Cortex of kidney (tissue), 1 donor: ENCODE measurements around the gene ADPRHL1.
"Not testable (repeated sequence)": the region's sequence is repeated elsewhere in the genome, so short reads cannot be mapped to it uniquely, and the experiment has no call there.

Experiments used
- DNase-seq: peaks from one replicate; lab custom pipeline; 2025; lab: John Stamatoyannopoulos, UW

ADPRHL1 gene

DNA sequence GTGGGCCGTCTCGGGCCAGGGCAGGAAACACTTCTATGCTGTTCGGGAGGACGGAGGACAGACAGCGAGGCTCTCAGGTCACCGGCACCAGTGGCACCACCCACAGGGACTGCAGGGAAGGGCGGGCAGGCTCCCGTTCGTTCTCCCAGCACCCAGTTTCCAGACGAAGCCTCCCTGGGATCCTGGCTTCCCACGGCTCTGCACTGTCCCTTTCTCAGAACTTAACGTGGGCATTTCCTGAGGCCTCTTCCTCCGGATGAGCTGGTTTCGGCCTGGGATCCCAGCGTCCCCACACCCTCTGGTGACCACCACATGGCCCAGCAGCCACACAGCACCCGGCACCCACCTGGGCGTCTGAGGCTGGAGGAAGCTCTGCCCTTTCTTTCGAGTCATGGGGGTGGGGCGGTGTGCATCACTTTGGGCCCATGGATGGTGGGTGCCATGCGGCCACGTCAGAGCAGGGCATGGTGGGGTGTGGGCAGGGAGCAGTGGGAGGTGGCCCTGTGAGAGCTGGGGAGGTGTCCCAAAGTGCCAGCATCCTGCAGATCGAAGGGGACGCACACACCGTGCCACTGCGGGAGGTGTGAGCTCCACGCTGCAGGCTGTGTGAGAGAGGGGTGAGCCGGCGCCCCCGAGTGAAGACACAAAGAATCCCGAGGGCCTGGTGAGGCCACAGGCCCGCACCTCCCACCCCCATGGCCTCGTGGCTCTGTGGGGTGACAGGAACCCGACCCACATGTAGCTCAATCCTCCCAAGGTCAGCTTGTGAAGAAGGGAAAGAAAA lies 50.6 kb downstream of the ADPRHL1 start:
- no peak for DNase-seq

DNA sequence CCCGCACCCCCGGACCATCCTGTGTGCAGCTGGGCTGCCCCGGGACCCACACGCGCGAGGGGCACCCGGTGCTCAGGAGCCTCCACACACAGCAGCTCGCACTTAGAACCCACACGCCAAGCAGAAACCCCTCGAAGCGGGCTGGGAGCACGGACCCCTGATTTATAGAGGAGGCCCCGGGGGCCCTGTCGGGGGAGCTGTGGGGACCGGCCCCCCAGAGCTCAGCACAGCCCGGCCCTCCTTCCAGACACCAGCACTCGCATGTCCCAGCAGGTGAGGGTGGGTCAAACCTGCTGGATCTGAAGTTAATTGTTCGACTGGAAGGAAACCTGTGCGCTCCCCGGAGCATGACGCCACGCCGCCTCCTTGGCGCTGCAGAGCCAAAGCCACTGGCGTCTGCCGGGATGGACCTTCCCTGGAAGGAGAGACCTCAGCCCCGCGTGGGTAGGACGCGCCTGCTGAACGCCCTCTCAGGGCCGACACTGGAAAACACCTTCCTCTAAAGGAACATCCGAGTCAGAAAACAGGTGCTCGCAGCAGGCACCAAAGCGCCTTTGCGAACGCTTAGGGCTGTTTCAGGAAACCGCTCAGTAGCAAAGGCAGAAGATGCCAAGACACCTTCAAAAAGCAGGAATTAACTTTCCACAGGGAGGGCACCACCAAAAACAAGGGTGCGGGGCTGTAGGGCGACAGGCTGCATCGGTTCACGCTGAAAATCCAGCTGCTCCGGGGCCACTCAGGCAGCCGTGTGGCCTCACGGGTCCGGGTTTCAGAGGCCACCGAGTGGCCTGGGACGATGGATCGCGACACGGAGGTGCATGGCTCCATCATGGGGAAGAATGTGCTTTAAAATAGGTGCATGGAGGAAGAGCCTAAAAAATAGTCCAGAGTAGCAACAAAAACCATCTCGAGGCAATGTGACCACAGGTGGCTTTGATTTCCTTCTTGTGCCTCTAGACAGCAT lies 51.6 kb downstream of the ADPRHL1 start:
- DNase-seq: no peak

DNA sequence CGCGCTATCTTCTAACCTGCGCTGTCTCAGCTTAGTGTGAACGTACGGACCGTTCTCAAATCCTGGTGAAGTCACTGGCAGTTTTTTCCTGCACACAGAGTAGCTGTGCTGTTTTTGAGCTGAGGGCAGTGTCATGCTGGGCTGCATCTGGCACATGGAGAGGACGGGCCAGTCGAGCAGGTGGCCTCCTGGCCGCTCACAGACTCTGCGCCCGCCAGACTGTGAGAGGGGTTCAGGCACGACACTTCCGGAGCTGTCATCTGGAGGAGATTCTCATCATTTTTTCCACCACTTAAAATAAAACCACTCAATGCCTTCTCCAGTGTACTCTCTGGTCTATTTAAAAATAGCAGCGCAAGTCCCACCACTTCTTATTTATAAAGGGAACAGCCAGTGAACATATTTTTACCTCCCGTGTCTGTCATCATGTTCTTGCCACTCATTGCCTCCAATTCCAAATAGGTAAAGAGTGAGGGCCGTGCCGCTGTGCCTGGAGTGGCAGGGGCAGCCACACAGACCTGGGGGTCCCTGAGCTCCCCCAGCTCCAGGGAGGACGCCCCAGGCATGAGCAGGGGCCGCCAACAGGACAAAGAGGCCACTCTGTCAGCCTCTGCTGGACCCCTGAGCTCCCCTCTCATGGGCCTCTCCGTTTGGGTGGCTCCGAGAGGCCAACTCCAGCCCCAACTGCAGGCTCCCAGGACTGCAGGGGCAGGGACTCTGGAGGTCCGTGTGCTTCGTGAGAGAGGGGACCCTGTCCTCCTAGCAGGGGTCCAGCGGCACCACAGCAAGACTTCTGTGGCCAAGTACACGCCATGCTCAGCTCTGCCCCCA lies 52.5 kb downstream of the ADPRHL1 start:
- no peak for DNase-seq

DNA sequence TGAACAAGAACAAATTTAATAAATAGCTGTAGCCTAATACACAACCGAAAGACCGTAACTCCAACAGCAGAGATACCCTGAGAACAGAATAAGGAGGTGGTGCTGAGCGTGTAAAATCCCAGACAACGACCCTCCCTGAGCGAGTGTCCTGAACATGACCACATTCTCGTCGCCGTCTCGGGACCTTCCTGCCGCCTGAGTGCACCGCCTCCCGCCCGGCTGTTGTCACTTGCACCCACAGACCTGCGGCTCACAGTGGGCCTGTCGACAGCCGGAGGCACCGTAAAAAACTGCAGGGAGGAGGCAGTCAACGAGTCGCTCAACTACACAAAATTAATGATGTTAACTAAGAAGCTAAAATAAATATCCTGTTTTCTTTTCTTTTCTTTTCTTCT lies 53.5 kb downstream of the ADPRHL1 start:
- DNase-seq: no peak

DNA sequence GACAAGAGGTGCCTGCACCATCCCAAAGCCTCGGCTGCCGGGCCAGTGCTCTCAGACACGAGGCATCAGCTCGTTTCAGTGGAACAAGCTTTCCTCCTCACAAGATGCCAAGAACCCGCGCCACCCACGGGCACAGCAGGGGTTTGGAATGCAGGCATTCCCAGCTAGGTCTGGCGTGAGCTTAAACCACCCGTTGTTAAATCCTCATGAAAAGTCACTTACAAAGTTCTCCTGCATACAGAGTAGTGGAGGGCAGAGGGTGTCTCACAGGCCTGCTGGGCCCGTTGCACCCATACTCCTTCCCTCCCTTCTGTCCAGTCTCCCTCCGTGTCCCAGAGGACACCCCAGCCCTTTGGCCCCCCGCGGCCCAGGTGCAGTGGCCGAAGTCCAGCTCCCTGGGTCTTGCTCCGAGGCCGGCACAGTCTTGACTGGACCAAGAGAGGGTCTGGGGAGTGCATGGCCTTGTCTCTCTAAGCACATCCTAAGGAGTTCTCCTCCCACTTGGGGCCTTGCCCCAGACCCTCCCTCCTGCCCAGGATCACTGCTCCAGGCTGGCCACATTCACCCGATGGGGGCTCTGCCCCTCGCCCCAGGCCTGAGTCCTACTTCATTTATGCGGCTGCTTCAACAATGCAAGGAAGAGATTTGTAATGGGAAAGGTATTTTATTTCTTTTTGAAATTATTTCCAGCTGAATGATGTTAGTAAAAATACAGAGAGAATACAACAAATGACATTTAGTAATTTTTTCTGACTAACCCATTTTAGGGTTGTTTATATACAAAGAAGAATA lies 54.1 kb downstream of the ADPRHL1 start:
- no peak for DNase-seq

DNA sequence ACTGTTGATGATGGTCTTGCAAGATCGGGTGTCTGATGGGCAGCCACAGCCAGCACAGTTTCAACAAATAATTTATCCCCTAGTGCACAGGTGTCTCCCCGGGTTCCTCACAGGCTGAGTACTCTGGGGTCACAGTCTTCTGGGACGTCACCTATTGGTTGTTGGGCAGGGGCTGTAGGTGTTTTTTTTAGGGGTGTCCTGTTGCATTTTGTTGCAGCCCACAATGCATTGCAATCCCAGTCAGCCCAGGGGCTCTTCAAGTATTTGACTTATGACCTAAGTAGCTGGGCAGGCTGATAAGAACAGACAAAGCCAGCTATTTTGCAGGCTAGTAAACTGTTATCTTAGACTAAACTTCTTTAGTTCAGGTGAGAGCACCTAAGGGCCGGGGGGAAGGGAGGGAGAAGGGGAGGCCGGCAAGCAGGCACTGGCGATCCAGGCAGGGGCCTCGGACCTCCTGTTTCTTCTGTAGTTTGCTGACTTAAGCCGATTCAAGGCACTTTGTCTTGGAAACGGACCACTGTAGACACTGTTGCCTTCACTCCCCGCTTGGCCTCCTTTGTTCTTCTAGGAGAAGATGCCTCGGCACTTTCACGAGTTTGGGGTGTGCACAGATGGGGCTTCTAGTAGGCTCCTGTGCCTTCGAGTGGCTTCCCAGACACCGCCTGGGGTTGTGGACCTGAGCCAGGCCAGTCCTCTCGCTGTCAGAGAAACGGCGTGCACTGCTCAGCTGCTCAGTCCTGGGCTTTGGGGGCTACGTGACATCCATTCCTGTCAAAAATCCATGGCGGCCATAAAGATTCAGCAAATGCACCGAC lies 55.5 kb downstream of the ADPRHL1 start:
- DNase-seq: no peak

DNA sequence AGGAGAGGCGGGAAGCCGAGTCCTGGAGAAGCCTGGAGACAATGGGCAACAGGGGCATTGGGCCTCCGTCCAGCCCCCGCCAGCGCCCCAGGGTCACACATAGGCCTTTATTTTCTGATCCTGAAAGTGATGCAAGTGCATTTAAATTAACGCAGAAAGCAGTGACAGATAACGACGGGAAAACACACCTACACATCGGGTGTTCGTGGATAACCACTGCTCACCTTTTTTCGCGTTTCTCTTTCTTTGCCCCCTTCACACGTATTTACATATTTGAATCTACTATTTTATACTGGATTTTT lies 59.0 kb downstream of the ADPRHL1 start:
- no peak for DNase-seq

DNA sequence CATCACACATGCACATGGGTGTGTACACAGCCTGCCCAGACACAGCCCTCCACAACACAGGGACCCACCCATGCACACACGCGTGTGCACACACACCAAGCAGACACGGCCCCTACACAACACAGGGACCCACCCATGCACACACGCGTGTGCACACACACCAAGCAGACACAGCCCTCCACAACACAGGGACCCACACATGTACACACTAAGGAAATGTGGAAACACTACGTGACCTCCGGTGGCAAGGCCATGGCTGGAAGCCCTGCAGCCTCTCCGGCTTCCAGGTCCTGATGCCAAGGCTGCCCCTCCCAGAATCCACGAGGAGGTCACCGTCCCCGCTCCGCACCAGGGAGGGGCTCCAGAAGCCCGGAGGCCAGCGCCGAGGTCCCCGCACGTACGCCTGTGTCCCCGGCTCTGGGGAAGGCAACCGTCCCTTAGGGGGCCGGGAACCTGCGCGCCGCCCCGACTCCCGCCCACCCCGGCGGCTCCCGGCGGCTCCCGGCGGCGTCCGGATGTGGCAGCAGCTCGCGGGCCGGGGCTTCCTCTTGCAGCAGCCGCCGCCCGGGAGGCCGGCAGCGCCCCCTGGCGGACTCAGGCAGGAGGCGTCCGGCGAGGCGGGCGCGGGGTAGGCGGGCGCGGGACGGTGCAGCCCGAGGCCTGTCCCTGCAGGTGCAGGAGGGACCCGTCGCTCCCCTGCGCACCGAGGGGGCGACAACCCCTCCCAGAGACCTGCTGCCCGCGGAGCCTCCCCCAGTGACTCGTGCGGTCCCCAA lies 59.5 kb downstream of the ADPRHL1 start:
- no peak for DNase-seq

DNA sequence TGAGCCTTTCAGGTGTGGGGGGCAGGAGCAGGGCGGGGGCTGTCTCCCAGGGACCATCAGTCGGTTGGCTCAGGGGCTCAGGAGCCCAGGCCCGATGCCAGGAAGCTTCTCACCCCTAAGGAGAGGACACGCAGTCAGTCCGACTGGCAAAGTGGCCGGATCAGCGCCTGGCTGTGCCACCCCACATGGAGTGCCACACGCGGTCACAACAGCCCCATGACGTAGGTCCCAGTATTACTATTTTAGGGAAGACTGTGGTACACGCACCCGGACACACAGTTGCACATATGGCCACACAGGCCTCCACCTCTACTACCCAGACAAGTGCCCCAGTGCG lies 60.1 kb downstream of the ADPRHL1 start:
- no peak for DNase-seq

DNA sequence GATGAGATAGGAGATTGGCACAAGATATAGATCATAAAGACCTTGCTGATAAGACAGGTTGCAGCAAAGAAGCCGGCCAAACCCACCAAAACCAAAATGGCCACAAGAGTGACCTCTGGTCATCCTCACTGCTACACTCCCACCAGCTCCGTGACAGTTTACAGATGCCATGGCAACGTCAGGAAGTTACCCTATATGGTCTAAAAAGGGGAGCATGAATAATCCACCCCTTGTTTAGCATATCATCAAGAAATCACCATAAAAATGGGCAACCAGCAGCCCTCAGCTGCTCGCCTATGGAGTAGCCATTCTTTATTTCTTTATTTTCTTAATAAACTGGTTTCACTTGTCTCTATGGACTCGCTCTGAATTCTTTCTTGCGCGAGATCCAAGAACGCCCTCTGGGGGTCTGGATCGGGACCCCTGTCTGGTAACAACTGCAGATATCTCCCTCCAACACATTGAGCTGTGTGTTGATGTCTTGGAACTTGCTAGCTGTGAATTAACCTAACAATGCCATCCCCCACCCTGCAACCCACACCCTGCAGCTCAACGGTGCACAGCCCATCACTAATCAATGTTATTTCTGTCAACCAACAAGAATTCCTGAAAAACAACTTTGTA lies 62.3 kb downstream of the ADPRHL1 start:
- no peak for DNase-seq

DNA sequence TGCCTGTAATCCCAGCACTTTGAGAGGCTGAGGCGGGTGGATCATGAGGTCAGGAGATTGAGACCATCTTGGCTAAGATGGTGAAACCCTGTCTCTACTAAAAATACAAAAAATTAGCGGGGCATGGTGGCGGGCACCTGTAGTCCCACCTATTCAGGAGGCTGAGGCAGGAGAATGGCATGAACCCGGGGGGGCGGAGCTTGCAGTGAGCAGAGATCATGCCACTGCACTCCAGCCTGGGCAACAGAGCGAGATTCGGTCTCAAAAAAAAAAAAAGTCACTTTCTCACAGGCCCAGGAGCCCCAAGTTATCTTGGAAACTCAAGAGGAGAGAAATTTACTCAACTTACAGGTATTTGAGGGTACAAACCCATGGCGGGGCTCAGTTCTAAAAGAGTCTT lies 63.7 kb downstream of the ADPRHL1 start:
- DNase-seq: not testable (repeated sequence)

DNA sequence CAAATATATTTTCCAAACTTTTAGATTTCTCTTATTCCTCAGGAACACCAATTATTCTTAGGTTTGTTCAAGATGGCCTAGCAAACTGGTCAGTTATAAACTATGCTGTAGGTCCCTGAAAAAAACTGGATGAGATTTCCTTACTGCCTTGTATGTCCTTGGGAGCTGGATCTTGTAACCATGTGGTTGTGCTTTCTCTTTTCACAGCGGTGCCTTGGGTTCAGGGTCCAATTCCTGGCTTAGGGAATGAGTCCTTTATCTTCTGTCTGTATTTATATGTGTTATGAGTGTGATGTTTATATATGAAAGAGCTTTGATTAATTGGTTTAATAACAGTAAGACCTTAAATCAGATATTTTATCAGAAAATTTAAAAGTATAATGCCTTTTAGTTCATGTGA lies 65.9 kb downstream of the ADPRHL1 start:
- no peak for DNase-seq

DNA sequence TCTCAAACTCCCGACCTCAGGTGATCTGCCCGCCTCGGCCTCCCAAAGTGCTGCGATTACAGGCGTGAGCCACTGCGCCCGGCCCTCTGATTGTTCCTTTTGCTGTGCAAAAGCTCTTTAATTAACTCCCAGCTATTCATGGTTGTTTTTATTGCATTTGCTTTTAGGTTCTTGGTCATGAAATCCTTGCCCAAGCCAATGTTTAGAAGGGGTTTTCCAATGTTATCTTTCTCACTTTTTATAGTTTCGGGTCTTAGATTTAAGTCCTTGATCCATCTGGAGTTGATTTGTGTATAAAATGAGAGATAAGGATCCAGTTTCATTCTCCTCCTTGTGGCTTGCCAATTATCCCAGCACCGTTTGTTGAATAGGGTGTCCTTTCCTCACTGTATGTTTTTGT lies 70.2 kb downstream of the ADPRHL1 start:
- DNase-seq: no peak

DNA sequence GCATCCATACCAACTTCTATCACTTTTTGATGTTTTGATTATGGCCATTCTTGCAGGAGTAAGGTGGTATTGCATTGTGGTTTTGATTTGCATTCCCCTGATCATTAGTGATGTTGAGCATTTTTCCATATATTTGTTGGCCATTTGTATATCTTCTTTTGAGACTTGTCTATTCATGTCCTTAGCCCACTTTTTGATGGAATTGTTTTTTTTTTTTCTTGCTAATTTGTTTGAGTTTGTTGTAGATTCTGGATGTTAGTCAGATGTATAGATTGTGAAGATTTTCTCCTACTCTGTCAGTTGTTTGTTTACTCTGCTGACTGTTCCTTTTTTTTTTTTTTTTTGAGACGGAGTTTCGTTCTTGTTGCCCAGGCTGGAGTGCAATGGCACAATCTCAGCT lies 70.7 kb downstream of the ADPRHL1 start:
- not testable (repeated sequence) for DNase-seq

DNA sequence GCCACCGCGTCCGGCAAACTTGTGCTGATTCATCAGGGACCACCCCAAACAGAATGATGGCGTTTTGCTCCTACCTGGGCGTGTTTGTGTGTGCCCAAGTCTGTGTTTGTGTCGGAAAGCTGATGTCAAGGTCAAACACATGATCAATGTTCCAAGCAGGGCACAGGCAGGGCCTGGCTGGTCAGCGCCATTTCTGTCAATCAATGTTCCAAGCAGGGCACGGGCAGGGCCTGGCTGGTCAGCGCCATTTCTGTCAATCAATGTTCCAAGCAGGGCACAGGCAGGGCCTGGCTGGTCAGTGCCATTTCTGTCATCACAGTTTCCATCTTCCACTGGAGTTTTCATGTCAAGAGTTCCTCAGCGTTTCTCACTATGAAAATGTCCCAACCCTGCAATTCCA lies 74.5 kb downstream of the ADPRHL1 start:
- no peak for DNase-seq

DNA sequence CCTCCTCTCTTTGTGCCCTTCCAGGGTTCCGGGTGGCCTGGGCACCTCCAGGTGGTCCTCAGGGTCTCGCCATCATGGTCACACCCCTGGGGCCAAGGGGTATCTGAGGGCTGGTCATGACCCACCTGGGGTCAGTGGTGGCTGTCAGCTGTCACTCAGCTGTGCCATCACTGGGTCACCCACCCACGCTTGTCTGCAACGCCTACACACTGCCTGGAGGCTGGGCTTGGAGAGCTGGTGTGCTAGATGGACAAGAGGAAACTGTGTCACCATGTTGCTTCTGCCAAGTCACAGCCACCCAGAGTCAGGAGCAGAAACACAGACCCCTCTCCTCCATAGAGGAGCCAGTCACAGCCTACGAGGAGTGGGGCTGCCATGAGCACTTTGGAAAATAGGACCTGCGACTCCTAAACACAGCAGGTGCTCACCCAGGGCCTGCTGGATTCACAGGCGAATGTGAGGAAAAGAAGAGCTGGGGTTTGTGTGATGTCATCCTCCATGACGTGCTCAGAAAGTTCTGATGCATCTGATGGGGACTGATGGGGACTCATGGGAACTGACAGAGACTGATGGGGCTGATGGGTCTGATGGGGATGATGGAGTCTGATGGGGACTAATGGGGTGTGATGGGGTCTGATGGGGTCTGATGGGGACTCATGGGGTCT lies 78.6 kb downstream of the ADPRHL1 start:
- no peak for DNase-seq

DNA sequence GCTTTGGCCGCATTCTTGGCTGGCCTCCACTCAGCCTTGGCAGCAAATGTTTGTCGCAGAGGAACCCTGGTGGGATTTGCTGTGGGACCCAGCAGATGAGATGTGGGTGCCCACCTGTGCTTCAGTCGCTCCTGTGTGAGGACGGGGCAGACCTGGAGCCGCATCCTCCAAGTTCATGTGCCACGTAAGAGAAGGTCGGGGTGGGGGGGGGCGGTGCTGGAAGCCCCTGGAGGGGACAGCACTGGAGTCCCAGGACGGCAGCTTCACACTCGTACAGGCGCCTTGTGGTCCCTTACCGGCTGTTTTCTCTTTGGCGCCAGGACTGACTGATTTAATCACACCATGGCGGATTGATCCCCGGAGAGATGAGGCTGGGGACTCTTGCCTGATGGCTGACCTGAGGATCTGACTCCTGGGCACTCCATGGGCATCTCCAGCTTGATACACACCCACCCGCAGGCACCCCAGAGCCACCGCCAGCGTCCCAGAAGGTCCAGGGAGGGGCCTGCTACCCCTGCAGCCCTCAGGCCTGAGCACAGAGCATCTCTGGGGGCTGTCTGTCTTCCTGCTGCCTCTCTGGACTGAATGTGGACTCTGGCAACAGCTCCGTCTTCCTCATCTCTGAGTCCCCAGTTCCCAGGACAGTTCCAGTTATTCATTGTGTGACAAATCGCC lies 79.3 kb downstream of the ADPRHL1 start:
- no peak for DNase-seq

DNA sequence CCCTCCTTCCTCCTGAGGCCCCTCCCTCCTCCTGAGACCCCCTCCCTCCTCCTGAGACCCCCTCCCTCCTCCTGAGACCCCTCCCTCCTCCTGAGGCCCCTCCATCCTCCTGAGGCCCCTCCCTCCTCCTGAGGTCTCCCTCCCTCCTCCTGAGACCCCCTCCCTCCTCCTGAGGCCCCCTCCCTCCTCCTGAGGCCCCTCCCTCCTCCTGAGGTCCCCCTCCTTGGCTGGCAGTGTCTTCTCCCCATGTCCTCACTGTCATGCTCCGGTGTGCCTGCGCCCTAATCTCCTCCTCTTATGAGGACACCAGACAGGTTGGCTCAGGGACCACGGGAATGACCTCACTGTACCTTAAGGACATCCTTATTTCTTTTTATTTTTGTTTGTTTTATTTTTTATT lies 81.6 kb downstream of the ADPRHL1 start:
- not testable (repeated sequence) for DNase-seq
